ENCODE data around the gene RABEP2. TPM values are rescaled to one million over a fixed set of nuclear protein-coding genes. Genes with fewer than 3 reads are reported as not detected.

Gene RABEP2
- total and polyA plus RNA-seq, 2 donors (not counting 1 experiment from before 2014, with no cell fraction given), result 5.9 to 22.6 TPM

GRCh38 chr16:28967156-28967555 is 42.1 kb upstream of the RABEP2 start:
- Histone ChIP-seq H3K4me2 (ENCODE audit: extremely low read depth, insufficient read depth, low read length) (no peak overlapping the region), H3K4me3 (replicated peaks in 1 of 4; ENCODE audit: control extremely low read depth in 1 of 4, insufficient read depth in 1 of 4, low read depth in 3 of 4, low read length in 4 of 4) (no peak overlapping the region), H4K20me1 (ENCODE audit: control insufficient read depth, extremely low read depth, insufficient read depth, low read length) (no peaks in the 10 kb centered on the region), H2AFZ (ENCODE audit: low read length) (no peak overlapping the region), H3K9me3 (ENCODE audit: control insufficient read depth, insufficient read depth, low read depth, low read length) (no peaks in the 10 kb centered on the region), H3K79me2 (ENCODE audit: control insufficient read depth, insufficient read depth, low read length) (no peaks in the 10 kb centered on the region), H3K4me1 (ENCODE audit: control insufficient read depth, extremely low read depth, insufficient read depth, low read length) (no peaks in the 10 kb centered on the region), H3K27me3 (ENCODE audit: control insufficient read depth, insufficient read depth, low read length) (no peaks in the 10 kb centered on the region), H3K36me3 (ENCODE audit: control insufficient read depth, insufficient read depth, low read length) (peaks cover 11% of the 10 kb centered on the region), H3K9ac (ENCODE audit: insufficient read depth, low read length) (no peak overlapping the region), H3K27ac (ENCODE audit: insufficient read depth, low read length) (no peak overlapping the region)
- TF ChIP-seq EZH2 (IDR thresholded peaks at IDR 0.05; ENCODE audit: low read length, missing control alignments) (no peak), CTCF (conservative IDR thresholded peaks at IDR 0.05 in 1 of 2, IDR thresholded peaks at IDR 0.05 in 1 of 2; ENCODE audit: low read depth in 1 of 2, low read length in 2 of 2) (no peak)
- DNase-seq (ENCODE audit: low read depth in 2 of 2), result no peak

- no peak overlapping the region for H3K4me3 ChIP-seq (replicated peaks in 1 of 4; ENCODE audit: control extremely low read depth in 1 of 4, insufficient read depth in 1 of 4, low read depth in 3 of 4, low read length in 4 of 4)
- no peaks in the 10 kb centered on the region for H3K9me3 ChIP-seq (ENCODE audit: control insufficient read depth, insufficient read depth, low read depth, low read length)
- no peak overlapping the region for H3K27ac ChIP-seq (ENCODE audit: insufficient read depth, low read length)
- H2AFZ ChIP-seq (ENCODE audit: low read length), result no peak overlapping the region
- H3K9ac ChIP-seq (ENCODE audit: insufficient read depth, low read length), result no peak overlapping the region
- H4K20me1 ChIP-seq (ENCODE audit: control insufficient read depth, extremely low read depth, insufficient read depth, low read length), result no peaks in the 10 kb centered on the region
- H3K4me1 ChIP-seq (ENCODE audit: control insufficient read depth, extremely low read depth, insufficient read depth, low read length), result no peaks in the 10 kb centered on the region
- H3K27me3 ChIP-seq (ENCODE audit: control insufficient read depth, insufficient read depth, low read length), result no peaks in the 10 kb centered on the region
- DNase-seq (ENCODE audit: low read depth in 2 of 2), result no peak
- peaks cover 14% of the 10 kb centered on the region for H3K36me3 ChIP-seq (ENCODE audit: control insufficient read depth, insufficient read depth, low read length)
- TF ChIP-seq CTCF (conservative IDR thresholded peaks at IDR 0.05 in 1 of 2, IDR thresholded peaks at IDR 0.05 in 1 of 2; ENCODE audit: low read depth in 1 of 2, low read length in 2 of 2) (no peak), EZH2 (IDR thresholded peaks at IDR 0.05; ENCODE audit: low read length, missing control alignments) (no peak)
- H3K4me2 ChIP-seq (ENCODE audit: extremely low read depth, insufficient read depth, low read length), result no peak overlapping the region
- no peaks in the 10 kb centered on the region for H3K79me2 ChIP-seq (ENCODE audit: control insufficient read depth, insufficient read depth, low read length)
Measured at GRCh38 chr16:28964496-28964895, 39.5 kb upstream of the RABEP2 start.

- Histone ChIP-seq H3K4me3 (replicated peaks in 1 of 4; ENCODE audit: control extremely low read depth in 1 of 4, insufficient read depth in 1 of 4, low read depth in 3 of 4, low read length in 4 of 4) (no peak overlapping the region), H3K79me2 (ENCODE audit: control insufficient read depth, insufficient read depth, low read length) (no peaks in the 10 kb centered on the region), H3K27ac (ENCODE audit: insufficient read depth, low read length) (no peak overlapping the region), H2AFZ (ENCODE audit: low read length) (no peak overlapping the region), H3K9ac (ENCODE audit: insufficient read depth, low read length) (no peak overlapping the region), H3K4me1 (ENCODE audit: control insufficient read depth, extremely low read depth, insufficient read depth, low read length) (no peaks in the 10 kb centered on the region), H3K27me3 (ENCODE audit: control insufficient read depth, insufficient read depth, low read length) (no peaks in the 10 kb centered on the region), H4K20me1 (ENCODE audit: control insufficient read depth, extremely low read depth, insufficient read depth, low read length) (no peaks in the 10 kb centered on the region), H3K4me2 (ENCODE audit: extremely low read depth, insufficient read depth, low read length) (no peak overlapping the region), H3K36me3 (ENCODE audit: control insufficient read depth, insufficient read depth, low read length) (peaks cover 14% of the 10 kb centered on the region), H3K9me3 (ENCODE audit: control insufficient read depth, insufficient read depth, low read depth, low read length) (no peaks in the 10 kb centered on the region)
- no peak for DNase-seq (ENCODE audit: low read depth in 2 of 2)
- TF ChIP-seq EZH2 (IDR thresholded peaks at IDR 0.05; ENCODE audit: low read length, missing control alignments) (no peak), CTCF (conservative IDR thresholded peaks at IDR 0.05 in 1 of 2, IDR thresholded peaks at IDR 0.05 in 1 of 2; ENCODE audit: low read depth in 1 of 2, low read length in 2 of 2) (no peak)
Measured at GRCh38 chr16:28964072-28964471, 39.0 kb upstream of the RABEP2 start.
